Colonic mucosa (tissue), 4 donors: ENCODE data around the gene PDE4D. TPM values are rescaled to one million over a fixed set of nuclear protein-coding genes. Genes with fewer than 3 reads are reported as not detected.

ENCODE experiments used
- DNase-seq: peaks from one replicate; pipeline ENCODE4 v3.0.0-alpha.2; 2020
- H3K27ac ChIP-seq: fragments of 200-600 bp; one replicate; pipeline ENCODE4 v1.8.0; 2021
- H3K27me3 ChIP-seq: fragments of 200-600 bp; one replicate; pipeline ENCODE4 v1.8.0; 2021
- H3K36me3 ChIP-seq: fragments of 200-600 bp; one replicate; pipeline ENCODE4 v1.8.0; 2021
- H3K4me1 ChIP-seq: fragments of 200-600 bp; one replicate; pipeline ENCODE4 v1.8.0; 2021; ENCODE audit warnings: mild to moderate bottlenecking
- H3K4me3 ChIP-seq: fragments of 200-600 bp; one replicate; pipeline ENCODE4 v1.8.0; 2021
- H3K9ac ChIP-seq, 2 donors: one replicate each; pipeline ENCODE4 v1.7.0; 2013; ENCODE audit warnings: control low read depth in 2 of 2, low read depth in 2 of 2, low read length in 2 of 2
- H3K9me3 ChIP-seq: fragments of 200-600 bp; one replicate; pipeline ENCODE4 v1.8.0; 2021
- CTCF ChIP-seq: fragments of 200-600 bp; IDR thresholded peaks from one replicate; pipeline ENCODE4 v1.8.0; 2022; ENCODE audit warnings: antibody characterized with exemption, mild to moderate bottlenecking
- intact Hi-C: fragments of 100-400 bp; cut with DNase I; formaldehyde crosslinking; loops from one replicate; pipeline ENCODE4 v1.14.1; 2022
- total RNA-seq, 2 donors: library from RNA; stranded (reverse); fragmentation: NEBNext Ultra II Directional in 1 of 2; extraction: Animal tissue kit (Norgen Biotek cat#: 25700) in 1 of 2; gene quantifications; one replicate each; pipeline ENCODE4 v1.2.1, GENCODE V29; 2021
- donor health status: healthy.
- donor health status: DM: no; HTN: no; CAD: no.
- donor health status: DM: no; HTN: no; CAD: no.

PDE4D gene
- total RNA-seq, 2 donors from 2014 or later, result 23.1 to 53.7 TPM

DNA sequence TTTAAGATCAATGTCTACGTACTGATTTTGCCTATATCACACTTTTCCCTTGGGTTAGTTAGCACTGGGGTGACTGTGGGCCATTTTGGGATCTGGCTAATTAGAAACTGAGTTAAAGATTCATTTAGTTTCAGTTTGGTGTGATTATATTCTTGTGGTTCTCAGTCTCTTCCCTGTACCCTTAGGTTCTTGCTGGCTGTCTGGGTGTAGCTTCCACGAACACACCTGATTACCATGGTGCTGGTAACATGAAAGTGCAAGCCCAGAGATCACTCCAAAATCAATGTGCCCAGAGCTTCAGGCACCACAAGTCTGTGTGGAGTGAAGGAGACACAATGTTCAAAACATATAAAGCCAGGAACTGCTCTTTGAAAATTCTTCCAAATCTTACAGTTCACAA is 248.1 kb downstream of the PDE4D start:
- Histone ChIP-seq H3K36me3 (no peaks in the 10 kb centered on the region), H3K4me1 (no peaks in the 10 kb centered on the region), H3K9ac (no peak overlapping the region), H3K27me3 (no peaks in the 10 kb centered on the region), H3K9me3 (no peaks in the 10 kb centered on the region), H3K27ac (no peak overlapping the region), H3K4me3 (no peak overlapping the region)
- no peak for TF ChIP-seq CTCF
- intact Hi-C loops, result no loop called here
- no peak for DNase-seq

DNA sequence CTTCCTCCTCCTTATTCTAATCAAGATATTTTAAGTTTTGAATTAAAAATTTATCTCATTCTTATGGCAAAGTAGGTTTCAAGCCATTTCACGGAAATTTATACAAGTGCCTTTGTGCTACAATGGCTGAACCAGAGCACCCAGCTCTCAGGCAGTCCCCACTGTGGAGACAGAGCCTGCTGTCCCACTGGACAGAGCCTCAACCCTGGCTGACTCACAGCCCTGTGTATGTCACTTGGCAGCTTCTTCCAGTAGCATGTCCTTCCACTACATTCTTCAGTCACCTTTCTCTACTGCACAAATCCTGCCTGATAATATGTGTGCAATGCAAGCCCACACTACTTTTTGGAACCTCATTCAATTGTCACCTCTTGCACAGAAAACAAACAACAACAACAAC is 253.1 kb downstream of the PDE4D start:
- intact Hi-C loops, result no loop called here
- Histone ChIP-seq H3K9ac (no peak overlapping the region), H3K4me1 (no peaks in the 10 kb centered on the region), H3K27me3 (no peaks in the 10 kb centered on the region), H3K36me3 (no peaks in the 10 kb centered on the region), H3K27ac (no peak overlapping the region), H3K9me3 (no peaks in the 10 kb centered on the region), H3K4me3 (no peak overlapping the region)
- TF ChIP-seq CTCF, result no peak
- no peak for DNase-seq

- Histone ChIP-seq H3K9ac (no peak overlapping the region), H3K36me3 (no peaks in the 10 kb centered on the region), H3K4me1 (no peaks in the 10 kb centered on the region), H3K4me3 (no peak overlapping the region), H3K27ac (no peak overlapping the region), H3K9me3 (no peaks in the 10 kb centered on the region), H3K27me3 (no peaks in the 10 kb centered on the region)
- TF ChIP-seq CTCF, result no peak
- DNase-seq, result no peak
- intact Hi-C loops, result no loop called here
Measured at GRCh38 chr5:59637884-59638580, 255.5 kb downstream of the PDE4D start.

DNA sequence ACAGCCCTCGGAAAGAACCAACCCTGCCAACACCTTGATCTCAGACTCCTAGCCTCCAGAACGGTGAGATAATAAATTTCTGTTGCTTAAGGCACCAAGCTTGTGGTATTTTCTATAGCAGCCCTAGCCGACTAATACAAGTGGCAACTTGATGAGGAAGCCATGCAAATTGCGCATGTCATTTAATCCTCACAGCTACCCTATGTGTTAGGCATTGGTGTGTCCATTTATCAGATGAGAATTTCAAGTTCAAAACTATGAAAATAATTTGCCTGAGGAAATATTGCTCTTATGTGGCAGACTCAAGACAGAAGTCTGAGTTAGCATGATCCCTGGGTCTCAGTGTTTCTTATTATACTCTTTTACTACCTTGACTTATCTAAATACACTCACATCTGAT is 264.0 kb downstream of the PDE4D start:
- Histone ChIP-seq H3K9me3 (no peaks in the 10 kb centered on the region), H3K36me3 (no peaks in the 10 kb centered on the region), H3K9ac (no peak overlapping the region), H3K27ac (no peak overlapping the region), H3K4me3 (no peak overlapping the region), H3K27me3 (no peaks in the 10 kb centered on the region), H3K4me1 (no peaks in the 10 kb centered on the region)
- no peak for TF ChIP-seq CTCF
- intact Hi-C loops, result no loop called here
- DNase-seq, result no peak

- Histone ChIP-seq H3K27me3 (no peaks in the 10 kb centered on the region), H3K36me3 (no peaks in the 10 kb centered on the region), H3K27ac (no peak overlapping the region), H3K9ac (no peak overlapping the region), H3K4me3 (no peak overlapping the region), H3K9me3 (no peaks in the 10 kb centered on the region), H3K4me1 (no peaks in the 10 kb centered on the region)
- TF ChIP-seq CTCF, result no peak
- DNase-seq, result no peak
- intact Hi-C loops, result no loop called here
Measured at GRCh38 chr5:59628062-59628828, 265.3 kb downstream of the PDE4D start.
